B cell (primary cell): ENCODE data around the gene RSAD1.

ENCODE experiments used
- CTCF ChIP-seq: fragments of 200-600 bp; IDR thresholded peaks from one replicate; pipeline ENCODE4 v1.8.0; 2022; ENCODE audit warnings: antibody characterized with exemption, mild to moderate bottlenecking
- EZH2 ChIP-seq: IDR thresholded peaks from 2 replicates; pipeline ENCODE4 v1.6.1; 2012; ENCODE audit warnings: borderline replicate concordance, low read depth, mild to moderate bottlenecking, moderate library complexity, low read length; ENCODE audit not compliant: insufficient read depth, poor library complexity, severe bottlenecking

DNA sequence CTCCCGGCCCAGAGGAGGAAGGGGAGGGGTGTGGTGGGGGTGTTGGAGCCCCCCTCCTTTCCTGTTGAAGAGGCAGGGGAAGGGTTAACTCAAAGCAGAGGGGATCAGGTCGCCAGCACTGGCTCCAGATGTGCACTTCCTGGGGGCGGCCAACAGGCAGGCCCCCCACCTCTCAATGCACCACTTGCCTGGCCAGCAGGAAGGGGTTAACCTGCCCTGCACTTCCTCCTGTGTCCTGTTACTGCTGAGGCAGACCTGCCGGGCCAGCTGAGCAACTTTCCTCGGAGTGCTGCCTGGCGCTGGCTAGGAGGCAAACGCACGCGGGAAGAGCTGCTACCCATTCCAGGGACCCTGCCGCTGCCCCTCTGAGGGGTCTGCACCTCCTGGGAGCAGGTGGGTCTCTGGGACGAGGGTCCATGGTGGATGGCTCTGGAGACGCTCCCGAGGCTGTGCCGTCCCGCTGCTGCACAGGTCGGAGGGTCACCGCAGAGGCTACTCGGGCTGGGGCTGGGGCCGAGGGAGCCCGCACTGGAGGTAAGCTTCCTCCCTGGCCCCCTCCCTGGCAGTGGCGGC is 53.9 kb downstream of the RSAD1 start, which contains the start of gene EPN3:
- TF ChIP-seq CTCF (no peak), EZH2 (no peak)
